GM23338 (cell line): ENCODE measurements around the gene R3HDML. TPM values are rescaled to one million over a fixed set of nuclear protein-coding genes. Genes with fewer than 3 reads are reported as not detected.

ENCODE experiments used
- ATAC-seq: fragments of 200-7000 bp; cut with Tn5 transposase; 3 replicates; pipeline ENCODE4 v1.9.1; 2020
- DNase-seq: peaks from one replicate; pipeline ENCODE4 v3.0.0-alpha.2; 2015; ENCODE audit warnings: low spot score
- H2AFZ ChIP-seq: fragments of 200-600 bp; sonication (generic); 2 replicates; pipeline ENCODE4 v1.8.0; 2016; ENCODE audit warnings: antibody characterized with exemption, mild to moderate bottlenecking, moderate library complexity
- H3F3A ChIP-seq: fragments of 200-600 bp; sonication (generic); replicated peaks from 2 replicates; pipeline ENCODE4 v1.8.0; 2017; ENCODE audit warnings: antibody characterized with exemption, mixed run types, low read depth
- H3K27ac ChIP-seq: fragments of 200-600 bp; sonication (generic); 2 replicates; pipeline ENCODE4 v1.6.1; 2016; ENCODE audit warnings: low read depth
- H3K27me3 ChIP-seq: fragments of 200-600 bp; sonication (generic); 2 replicates; pipeline ENCODE4 v1.8.0; 2016; ENCODE audit warnings: mild to moderate bottlenecking, mixed run types, moderate library complexity; ENCODE audit not compliant: insufficient read depth
- H3K36me3 ChIP-seq: fragments of 200-600 bp; sonication (generic); 2 replicates; pipeline ENCODE4 v1.8.0; 2016; ENCODE audit warnings: mild to moderate bottlenecking; ENCODE audit not compliant: insufficient read depth
- H3K4me1 ChIP-seq: fragments of 200-600 bp; sonication (generic); 2 replicates; pipeline ENCODE4 v1.8.0; 2016; ENCODE audit warnings: mild to moderate bottlenecking, moderate library complexity; ENCODE audit not compliant: insufficient read depth
- H3K4me2 ChIP-seq: fragments of 200-600 bp; sonication (generic); 2 replicates; pipeline ENCODE4 v1.7.1; 2017; ENCODE audit warnings: mixed run types
- H3K4me3 ChIP-seq: fragments of 200-600 bp; sonication (generic); 2 replicates; pipeline ENCODE4 v1.6.1; 2016; ENCODE audit warnings: mixed run types
- H3K79me2 ChIP-seq: fragments of 200-600 bp; sonication (generic); replicated peaks from 2 replicates; pipeline ENCODE4 v1.8.0; 2017; ENCODE audit warnings: mild to moderate bottlenecking; ENCODE audit not compliant: insufficient read depth
- H3K9me2 ChIP-seq: fragments of 200-600 bp; sonication (generic); 2 replicates; pipeline ENCODE4 v1.8.0; 2017; ENCODE audit not compliant: insufficient read depth
- H4K20me1 ChIP-seq: fragments of 200-600 bp; sonication (generic); replicated peaks from 2 replicates; pipeline ENCODE4 v1.8.0; 2017; ENCODE audit warnings: mild to moderate bottlenecking; ENCODE audit not compliant: insufficient read depth
- H3K27ac Mint-ChIP-seq: 2 replicates; pipeline ENCODE4 v1.8.0; 2020; ENCODE audit warnings: inconsistent platforms, mild to moderate bottlenecking, moderate library complexity, mixed read lengths
- H3K27me3 Mint-ChIP-seq: 3 replicates; pipeline ENCODE4 v1.8.0; 2022; ENCODE audit warnings: low read depth, mild to moderate bottlenecking, moderate library complexity, mixed read lengths, inconsistent platforms; ENCODE audit not compliant: insufficient read depth, poor library complexity
- H3K36me3 Mint-ChIP-seq: 3 replicates; pipeline ENCODE4 v1.8.0; 2021; ENCODE audit warnings: low read depth, mild to moderate bottlenecking, inconsistent platforms, moderate library complexity, mixed read lengths
- H3K4me1 Mint-ChIP-seq: 3 replicates; pipeline ENCODE4 v1.8.0; 2020; ENCODE audit warnings: mild to moderate bottlenecking, inconsistent platforms, mixed read lengths
- H3K4me3 Mint-ChIP-seq: 3 replicates; pipeline ENCODE4 v1.8.0; 2021; ENCODE audit warnings: moderate library complexity, mild to moderate bottlenecking, inconsistent platforms, mixed read lengths
- H3K9me3 Mint-ChIP-seq: 3 replicates; pipeline ENCODE4 v1.8.0; 2020; ENCODE audit warnings: moderate library complexity, mild to moderate bottlenecking, inconsistent platforms, mixed read lengths
- CREB1 ChIP-seq: fragments of 250-450 bp; sonication (Bioruptor Pico); IDR thresholded peaks from 2 replicates; pipeline ENCODE4 v1.5.0; 2020; ENCODE audit warnings: low read depth, mild to moderate bottlenecking, moderate library complexity
- EZH2 ChIP-seq: fragments of 200-600 bp; sonication (generic); IDR thresholded peaks from one replicate; pipeline ENCODE4 v1.8.0; 2017; ENCODE audit warnings: antibody characterized with exemption, mild to moderate bottlenecking, low read depth; ENCODE audit not compliant: unreplicated experiment
- EZH2phosphoT487 ChIP-seq: fragments of 200-600 bp; sonication (generic); IDR thresholded peaks from one replicate; pipeline ENCODE4 v1.8.1; 2018; ENCODE audit warnings: antibody characterized with exemption; ENCODE audit not compliant: unreplicated experiment
- JUNB ChIP-seq: IDR thresholded peaks from one replicate; pipeline ENCODE4 v1.6.1; 2016; ENCODE audit warnings: antibody characterized with exemption; ENCODE audit not compliant: unreplicated experiment
- NANOG ChIP-seq: IDR thresholded peaks from 2 replicates; pipeline ENCODE4 v1.6.1; 2016; ENCODE audit warnings: antibody characterized with exemption, borderline replicate concordance
- POLR2AphosphoS5 ChIP-seq: IDR thresholded peaks from 2 replicates; pipeline ENCODE4 v1.6.1; 2016; ENCODE audit warnings: antibody characterized with exemption, low read depth
- ZNF331 ChIP-seq: fragments of 250-450 bp; sonication (Bioruptor Pico); IDR thresholded peaks from 2 replicates; pipeline ENCODE4 v1.5.0; 2020; ENCODE audit warnings: low read depth, mild to moderate bottlenecking, moderate library complexity
- polyA plus RNA-seq: library from polyadenylated mRNA; unstranded; fragments of >200 nt; fragmentation: Nextera tagmentation; extraction: Ambion mirVana; gene quantifications from 2 replicates; pipeline ENCODE4 v1.2.1, GENCODE V29; 2016
- total RNA-seq: library from RNA; depleted of rRNA; stranded (reverse); fragments of >200 nt; shearing (Covaris generic); gene quantifications from 2 replicates; pipeline ENCODE4 v1.2.3, GENCODE V29; 2014
- TF ChIP-seq, protein P1 (sequence below): fragments of 250-450 bp; sonication (Bioruptor Pico); IDR thresholded peaks from 2 replicates; pipeline ENCODE4 v1.5.0; 2020; ENCODE audit warnings: mild to moderate bottlenecking, moderate library complexity
- TF ChIP-seq, protein P2 (sequence below), 2 experiments: fragments of 200-600 bp in 1 of 2; sonication (generic) in 1 of 2; conservative IDR thresholded peaks; 2 replicates each; pipeline versions ENCODE4 v1.5.1 to v1.6.1; 2016 to 2017; ENCODE audit warnings: antibody characterized with exemption in 2 of 2, low read depth in 2 of 2, mild to moderate bottlenecking in 2 of 2, moderate library complexity in 1 of 2
- TF ChIP-seq, protein P3 (sequence below): IDR thresholded peaks from 2 replicates; pipeline ENCODE4 v1.6.1; 2016; ENCODE audit warnings: antibody characterized with exemption
- TF ChIP-seq, protein P4 (sequence below): IDR thresholded peaks from one replicate; pipeline ENCODE4 v1.6.1; 2018; ENCODE audit warnings: antibody characterized with exemption; ENCODE audit not compliant: unreplicated experiment

The R3HDML gene
- total and polyA plus RNA-seq, 2 experiments from 2014 or later: not detected

DNA sequence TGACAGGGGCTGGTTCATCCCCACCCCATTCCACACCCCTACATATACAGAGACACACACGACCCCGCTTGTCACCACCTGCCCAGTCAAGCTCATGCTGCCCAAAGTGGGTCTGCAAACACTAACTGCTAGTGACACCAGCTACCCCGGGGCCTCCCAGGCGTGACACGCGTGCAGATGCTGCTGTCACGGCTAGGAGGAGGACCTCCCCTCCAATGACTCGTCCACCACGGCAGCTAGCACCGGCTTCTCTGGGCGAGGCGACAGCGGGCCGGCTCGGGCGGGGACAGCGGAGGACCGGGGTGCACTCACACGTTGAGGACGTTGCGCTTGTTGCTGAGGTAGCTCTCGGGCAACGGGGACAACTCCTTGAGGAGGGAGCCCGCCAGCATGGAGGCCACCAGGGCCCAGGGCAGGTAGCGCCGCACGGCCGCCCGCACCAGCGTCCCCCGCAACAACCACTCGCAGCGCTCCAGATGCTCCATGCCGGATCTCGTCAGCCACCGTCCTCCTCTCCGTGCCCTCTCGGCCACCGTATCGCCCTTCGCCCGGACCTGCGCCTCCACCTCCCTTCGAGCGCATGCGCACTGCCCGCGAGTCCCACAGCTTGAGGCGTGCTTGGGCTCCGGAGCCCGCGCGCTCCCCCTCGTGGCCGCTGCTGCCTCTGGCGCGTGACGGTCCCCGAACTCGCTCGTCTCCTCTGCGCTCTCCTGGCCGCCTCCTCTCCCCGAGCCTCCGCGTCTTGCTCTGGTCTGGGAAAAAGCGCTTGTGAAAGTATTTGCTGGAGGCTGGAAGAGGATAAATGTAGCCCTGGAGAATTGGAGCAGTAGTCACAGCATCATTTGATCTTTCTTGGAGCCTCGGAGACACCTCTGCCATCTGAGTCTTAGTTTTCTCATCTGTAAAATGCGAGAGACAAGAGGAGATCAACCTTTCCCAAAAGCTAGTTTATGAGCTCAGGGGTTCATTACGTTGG, 25.9 kb upstream of the R3HDML start, which contains the start of gene FITM2:
Gene FITM2, minus strand, starts transcription at position 539 of the 976 bp plus-strand sequence. Its CDS starts 54 bp downstream, at position 485.
- DNase-seq: peak; percentile 97
- ATAC-seq: peak; percentile 96
- H3K27ac Mint-ChIP-seq: no peak within 1 kb of the TSS
- H3K27ac ChIP-seq: no peak within 1 kb of the TSS
- no peak for TF ChIP-seq EZH2
- TF ChIP-seq, protein P1, sequence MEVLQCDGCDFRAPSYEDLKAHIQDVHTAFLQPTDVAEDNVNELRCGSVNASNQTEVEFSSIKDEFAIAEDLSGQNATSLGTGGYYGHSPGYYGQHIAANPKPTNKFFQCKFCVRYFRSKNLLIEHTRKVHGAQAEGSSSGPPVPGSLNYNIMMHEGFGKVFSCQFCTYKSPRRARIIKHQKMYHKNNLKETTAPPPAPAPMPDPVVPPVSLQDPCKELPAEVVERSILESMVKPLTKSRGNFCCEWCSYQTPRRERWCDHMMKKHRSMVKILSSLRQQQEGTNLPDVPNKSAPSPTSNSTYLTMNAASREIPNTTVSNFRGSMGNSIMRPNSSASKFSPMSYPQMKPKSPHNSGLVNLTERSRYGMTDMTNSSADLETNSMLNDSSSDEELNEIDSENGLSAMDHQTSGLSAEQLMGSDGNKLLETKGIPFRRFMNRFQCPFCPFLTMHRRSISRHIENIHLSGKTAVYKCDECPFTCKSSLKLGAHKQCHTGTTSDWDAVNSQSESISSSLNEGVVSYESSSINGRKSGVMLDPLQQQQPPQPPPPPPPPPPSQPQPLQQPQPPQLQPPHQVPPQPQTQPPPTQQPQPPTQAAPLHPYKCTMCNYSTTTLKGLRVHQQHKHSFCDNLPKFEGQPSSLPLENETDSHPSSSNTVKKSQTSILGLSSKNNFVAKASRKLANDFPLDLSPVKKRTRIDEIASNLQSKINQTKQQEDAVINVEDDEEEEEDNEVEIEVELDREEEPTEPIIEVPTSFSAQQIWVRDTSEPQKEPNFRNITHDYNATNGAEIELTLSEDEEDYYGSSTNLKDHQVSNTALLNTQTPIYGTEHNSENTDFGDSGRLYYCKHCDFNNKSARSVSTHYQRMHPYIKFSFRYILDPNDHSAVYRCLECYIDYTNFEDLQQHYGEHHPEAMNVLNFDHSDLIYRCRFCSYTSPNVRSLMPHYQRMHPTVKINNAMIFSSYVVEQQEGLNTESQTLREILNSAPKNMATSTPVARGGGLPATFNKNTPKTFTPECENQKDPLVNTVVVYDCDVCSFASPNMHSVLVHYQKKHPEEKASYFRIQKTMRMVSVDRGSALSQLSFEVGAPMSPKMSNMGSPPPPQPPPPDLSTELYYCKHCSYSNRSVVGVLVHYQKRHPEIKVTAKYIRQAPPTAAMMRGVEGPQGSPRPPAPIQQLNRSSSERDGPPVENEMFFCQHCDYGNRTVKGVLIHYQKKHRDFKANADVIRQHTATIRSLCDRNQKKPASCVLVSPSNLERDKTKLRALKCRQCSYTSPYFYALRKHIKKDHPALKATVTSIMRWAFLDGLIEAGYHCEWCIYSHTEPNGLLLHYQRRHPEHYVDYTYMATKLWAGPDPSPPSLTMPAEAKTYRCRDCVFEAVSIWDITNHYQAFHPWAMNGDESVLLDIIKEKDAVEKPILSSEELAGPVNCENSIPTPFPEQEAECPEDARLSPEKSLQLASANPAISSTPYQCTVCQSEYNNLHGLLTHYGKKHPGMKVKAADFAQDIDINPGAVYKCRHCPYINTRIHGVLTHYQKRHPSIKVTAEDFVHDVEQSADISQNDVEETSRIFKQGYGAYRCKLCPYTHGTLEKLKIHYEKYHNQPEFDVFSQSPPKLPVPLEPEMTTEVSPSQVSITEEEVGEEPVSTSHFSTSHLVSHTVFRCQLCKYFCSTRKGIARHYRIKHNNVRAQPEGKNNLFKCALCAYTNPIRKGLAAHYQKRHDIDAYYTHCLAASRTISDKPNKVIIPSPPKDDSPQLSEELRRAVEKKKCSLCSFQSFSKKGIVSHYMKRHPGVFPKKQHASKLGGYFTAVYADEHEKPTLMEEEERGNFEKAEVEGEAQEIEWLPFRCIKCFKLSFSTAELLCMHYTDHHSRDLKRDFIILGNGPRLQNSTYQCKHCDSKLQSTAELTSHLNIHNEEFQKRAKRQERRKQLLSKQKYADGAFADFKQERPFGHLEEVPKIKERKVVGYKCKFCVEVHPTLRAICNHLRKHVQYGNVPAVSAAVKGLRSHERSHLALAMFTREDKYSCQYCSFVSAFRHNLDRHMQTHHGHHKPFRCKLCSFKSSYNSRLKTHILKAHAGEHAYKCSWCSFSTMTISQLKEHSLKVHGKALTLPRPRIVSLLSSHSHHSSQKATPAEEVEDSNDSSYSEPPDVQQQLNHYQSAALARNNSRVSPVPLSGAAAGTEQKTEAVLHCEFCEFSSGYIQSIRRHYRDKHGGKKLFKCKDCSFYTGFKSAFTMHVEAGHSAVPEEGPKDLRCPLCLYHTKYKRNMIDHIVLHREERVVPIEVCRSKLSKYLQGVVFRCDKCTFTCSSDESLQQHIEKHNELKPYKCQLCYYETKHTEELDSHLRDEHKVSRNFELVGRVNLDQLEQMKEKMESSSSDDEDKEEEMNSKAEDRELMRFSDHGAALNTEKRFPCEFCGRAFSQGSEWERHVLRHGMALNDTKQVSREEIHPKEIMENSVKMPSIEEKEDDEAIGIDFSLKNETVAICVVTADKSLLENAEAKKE (CRISPR knock-in tag): no peak
- no peak for TF ChIP-seq NANOG
- TF ChIP-seq, protein P2, sequence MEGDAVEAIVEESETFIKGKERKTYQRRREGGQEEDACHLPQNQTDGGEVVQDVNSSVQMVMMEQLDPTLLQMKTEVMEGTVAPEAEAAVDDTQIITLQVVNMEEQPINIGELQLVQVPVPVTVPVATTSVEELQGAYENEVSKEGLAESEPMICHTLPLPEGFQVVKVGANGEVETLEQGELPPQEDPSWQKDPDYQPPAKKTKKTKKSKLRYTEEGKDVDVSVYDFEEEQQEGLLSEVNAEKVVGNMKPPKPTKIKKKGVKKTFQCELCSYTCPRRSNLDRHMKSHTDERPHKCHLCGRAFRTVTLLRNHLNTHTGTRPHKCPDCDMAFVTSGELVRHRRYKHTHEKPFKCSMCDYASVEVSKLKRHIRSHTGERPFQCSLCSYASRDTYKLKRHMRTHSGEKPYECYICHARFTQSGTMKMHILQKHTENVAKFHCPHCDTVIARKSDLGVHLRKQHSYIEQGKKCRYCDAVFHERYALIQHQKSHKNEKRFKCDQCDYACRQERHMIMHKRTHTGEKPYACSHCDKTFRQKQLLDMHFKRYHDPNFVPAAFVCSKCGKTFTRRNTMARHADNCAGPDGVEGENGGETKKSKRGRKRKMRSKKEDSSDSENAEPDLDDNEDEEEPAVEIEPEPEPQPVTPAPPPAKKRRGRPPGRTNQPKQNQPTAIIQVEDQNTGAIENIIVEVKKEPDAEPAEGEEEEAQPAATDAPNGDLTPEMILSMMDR (conservative IDR thresholded peaks at IDR 0.05; ENCODE audit: low read depth in 2 of 2): peak; percentile 73 to 97
- no peak for TF ChIP-seq JUNB
- TF ChIP-seq EZH2phosphoT487: no peak
- peak; percentile 63; the same call in 1 of the 2 replicates for TF ChIP-seq CREB1 (CRISPR knock-in tag)
- TF ChIP-seq POLR2AphosphoS5: peak; percentile 79
- TF ChIP-seq, protein P3, sequence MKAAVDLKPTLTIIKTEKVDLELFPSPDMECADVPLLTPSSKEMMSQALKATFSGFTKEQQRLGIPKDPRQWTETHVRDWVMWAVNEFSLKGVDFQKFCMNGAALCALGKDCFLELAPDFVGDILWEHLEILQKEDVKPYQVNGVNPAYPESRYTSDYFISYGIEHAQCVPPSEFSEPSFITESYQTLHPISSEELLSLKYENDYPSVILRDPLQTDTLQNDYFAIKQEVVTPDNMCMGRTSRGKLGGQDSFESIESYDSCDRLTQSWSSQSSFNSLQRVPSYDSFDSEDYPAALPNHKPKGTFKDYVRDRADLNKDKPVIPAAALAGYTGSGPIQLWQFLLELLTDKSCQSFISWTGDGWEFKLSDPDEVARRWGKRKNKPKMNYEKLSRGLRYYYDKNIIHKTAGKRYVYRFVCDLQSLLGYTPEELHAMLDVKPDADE: no peak
- TF ChIP-seq, protein P4, sequence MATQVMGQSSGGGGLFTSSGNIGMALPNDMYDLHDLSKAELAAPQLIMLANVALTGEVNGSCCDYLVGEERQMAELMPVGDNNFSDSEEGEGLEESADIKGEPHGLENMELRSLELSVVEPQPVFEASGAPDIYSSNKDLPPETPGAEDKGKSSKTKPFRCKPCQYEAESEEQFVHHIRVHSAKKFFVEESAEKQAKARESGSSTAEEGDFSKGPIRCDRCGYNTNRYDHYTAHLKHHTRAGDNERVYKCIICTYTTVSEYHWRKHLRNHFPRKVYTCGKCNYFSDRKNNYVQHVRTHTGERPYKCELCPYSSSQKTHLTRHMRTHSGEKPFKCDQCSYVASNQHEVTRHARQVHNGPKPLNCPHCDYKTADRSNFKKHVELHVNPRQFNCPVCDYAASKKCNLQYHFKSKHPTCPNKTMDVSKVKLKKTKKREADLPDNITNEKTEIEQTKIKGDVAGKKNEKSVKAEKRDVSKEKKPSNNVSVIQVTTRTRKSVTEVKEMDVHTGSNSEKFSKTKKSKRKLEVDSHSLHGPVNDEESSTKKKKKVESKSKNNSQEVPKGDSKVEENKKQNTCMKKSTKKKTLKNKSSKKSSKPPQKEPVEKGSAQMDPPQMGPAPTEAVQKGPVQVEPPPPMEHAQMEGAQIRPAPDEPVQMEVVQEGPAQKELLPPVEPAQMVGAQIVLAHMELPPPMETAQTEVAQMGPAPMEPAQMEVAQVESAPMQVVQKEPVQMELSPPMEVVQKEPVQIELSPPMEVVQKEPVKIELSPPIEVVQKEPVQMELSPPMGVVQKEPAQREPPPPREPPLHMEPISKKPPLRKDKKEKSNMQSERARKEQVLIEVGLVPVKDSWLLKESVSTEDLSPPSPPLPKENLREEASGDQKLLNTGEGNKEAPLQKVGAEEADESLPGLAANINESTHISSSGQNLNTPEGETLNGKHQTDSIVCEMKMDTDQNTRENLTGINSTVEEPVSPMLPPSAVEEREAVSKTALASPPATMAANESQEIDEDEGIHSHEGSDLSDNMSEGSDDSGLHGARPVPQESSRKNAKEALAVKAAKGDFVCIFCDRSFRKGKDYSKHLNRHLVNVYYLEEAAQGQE: no peak
- TF ChIP-seq ZNF331 (CRISPR knock-in tag): no peak
- H3K27me3 ChIP-seq: peaks cover 27% of the 10 kb centered on the region
- no peaks in the 10 kb centered on the region for H4K20me1 ChIP-seq
- H3K4me2 ChIP-seq: peak within 1 kb of the TSS; percentile 97
- no peaks in the 10 kb centered on the region for H3F3A ChIP-seq
- H3K27me3 Mint-ChIP-seq: peaks cover 19% of the 10 kb centered on the region
- H3K4me3 Mint-ChIP-seq: peak within 1 kb of the TSS; percentile 84
- no peaks in the 10 kb centered on the region for H3K9me2 ChIP-seq
- no peaks in the 10 kb centered on the region for H3K79me2 ChIP-seq
- no peaks in the 10 kb centered on the region for H3K36me3 ChIP-seq
- no peaks in the 10 kb centered on the region for H3K9me3 Mint-ChIP-seq
- peaks cover 8% of the 10 kb centered on the region for H3K4me1 Mint-ChIP-seq
- no peaks in the 10 kb centered on the region; the same call in 2 of the 3 replicates for H3K36me3 Mint-ChIP-seq
- H3K4me1 ChIP-seq: no peaks in the 10 kb centered on the region
- H3K4me3 ChIP-seq: peak within 1 kb of the TSS; percentile 95
- peak within 1 kb of the TSS; percentile 97 for H2AFZ ChIP-seq
